T-helper 9 cell (primary cell): ENCODE data around the gene PLD3.
"Not testable (repeated sequence)": the region's sequence is repeated elsewhere in the genome, so short reads cannot be mapped to it uniquely, and the experiment has no call there.

Source experiments
- DNase-seq: peaks from one replicate; pipeline ENCODE4 v3.0.0-alpha.2; 2020

The PLD3 gene

GRCh38 chr19:40365613-40366401, 17.3 kb downstream of the PLD3 start:
- peak; percentile 18 for DNase-seq

DNA sequence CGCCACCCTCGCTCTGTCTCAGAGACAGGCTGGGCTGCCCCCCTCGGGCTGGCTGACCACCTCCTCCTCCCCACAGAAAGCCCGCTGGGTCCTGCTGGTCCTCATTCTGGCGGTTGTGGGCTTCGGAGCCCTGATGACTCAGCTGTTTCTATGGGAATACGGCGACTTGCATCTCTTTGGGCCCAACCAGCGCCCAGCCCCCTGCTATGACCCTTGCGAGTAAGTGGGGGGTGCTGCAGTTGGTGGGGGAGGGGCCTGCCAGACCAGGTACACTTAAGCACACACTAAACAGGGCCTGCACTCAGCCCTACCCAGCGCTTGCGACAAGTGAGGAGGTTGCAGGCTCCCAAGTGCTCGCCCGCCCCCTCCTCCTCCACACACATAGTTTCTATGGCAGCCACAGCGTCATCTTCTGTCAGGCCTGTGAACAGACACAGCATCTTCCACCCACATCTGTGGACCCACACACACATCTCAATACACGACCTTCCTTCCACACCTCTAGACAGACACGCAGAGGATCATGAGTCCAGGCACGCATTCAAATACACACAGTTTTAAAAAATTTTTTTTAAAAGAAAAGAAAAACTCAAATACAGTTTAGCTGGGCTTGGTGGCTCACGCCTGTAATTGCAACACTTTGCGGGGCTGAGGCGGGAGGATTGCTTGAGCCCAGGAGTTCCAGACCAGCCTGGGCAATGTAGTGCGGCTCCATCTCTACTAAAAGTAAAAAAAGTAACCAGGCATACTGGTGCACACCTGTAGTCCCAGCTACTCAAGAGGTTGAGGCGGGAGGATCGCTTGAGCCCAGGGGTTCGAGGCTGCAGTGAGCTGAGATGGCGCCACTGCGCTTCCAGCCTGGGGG, 18.4 kb downstream of the PLD3 start:
- DNase-seq = no peak

- no peak for DNase-seq
These were observed 19.3 kb downstream of the PLD3 start for GRCh38 chr19:40367577-40368434.

- no peak for DNase-seq
These were observed 21.3 kb downstream of the PLD3 start for GRCh38 chr19:40369797-40370196.

DNA sequence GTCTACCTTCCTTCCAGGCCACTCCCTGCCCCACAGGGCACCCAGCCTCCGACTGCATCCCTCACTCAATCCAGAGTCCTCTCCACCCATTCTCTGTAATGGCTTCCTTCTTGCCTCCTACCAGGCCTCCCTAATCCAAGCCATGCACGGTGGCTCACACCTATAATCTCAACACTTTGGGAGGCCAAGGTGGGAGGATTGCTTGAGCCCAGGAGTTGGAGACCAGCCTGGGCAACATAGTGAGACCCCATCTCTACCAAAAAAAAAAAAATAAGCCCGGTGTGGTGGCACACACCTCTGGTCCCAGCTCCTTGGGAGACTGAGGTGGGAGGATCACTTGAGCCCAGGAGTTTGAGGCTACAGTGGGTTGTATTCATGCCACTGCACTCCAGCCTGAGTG, 21.8 kb downstream of the PLD3 start:
- not testable (repeated sequence) for DNase-seq

DNA sequence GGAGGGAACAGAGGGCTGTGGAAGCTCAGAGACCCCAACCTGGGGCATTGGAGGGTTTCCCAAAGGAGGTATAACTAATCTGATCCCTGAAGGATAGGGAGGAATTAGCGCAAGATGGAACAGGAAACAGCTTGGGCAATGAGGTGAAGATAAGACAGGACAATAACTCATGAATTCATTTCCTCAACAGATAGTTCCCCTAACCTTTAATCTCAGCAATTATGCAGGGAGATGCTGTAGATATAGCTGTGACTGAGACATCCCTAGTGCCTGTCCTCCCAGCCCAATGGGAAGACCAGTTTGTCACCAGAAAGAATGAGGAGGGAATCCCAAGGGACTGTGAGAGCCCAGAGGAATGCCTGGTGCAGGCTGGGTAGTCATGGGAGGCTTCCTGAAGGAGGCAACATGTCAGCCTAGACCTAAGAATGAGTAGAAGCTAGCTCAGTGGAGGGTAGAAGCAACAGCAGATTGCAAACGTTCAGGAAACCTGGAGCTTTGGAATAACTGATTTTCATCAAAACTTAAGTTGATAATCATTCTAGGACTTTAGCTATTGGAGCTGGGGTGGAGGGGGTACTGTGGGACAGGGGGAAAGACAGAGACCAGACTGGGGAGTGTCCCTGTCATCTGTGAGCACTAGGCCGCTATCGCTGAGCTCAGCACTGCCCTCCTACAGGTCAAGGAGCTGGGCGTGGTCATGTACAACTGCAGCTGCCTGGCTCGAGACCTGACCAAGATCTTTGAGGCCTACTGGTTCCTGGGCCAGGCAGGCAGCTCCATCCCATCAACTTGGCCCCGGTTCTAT, 22.7 kb downstream of the PLD3 start:
- DNase-seq = no peak

DNA sequence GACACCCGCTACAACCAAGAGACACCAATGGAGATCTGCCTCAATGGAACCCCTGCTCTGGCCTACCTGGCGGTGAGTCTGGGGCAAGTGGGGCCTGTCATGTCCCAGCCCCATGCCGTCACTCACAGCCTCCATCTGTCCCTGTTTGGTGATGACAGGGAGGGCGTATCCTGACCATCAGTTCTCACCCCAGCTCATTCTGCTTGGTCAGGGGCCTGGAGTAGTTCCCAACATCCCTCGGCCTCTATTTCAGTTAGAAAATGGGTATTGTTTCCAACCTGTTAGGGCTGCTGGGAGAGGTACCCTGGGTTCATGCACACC, 23.3 kb downstream of the PLD3 start:
- DNase-seq = no peak

- no peak for DNase-seq
These were observed 25.6 kb downstream of the PLD3 start for GRCh38 chr19:40374084-40374483.

DNA sequence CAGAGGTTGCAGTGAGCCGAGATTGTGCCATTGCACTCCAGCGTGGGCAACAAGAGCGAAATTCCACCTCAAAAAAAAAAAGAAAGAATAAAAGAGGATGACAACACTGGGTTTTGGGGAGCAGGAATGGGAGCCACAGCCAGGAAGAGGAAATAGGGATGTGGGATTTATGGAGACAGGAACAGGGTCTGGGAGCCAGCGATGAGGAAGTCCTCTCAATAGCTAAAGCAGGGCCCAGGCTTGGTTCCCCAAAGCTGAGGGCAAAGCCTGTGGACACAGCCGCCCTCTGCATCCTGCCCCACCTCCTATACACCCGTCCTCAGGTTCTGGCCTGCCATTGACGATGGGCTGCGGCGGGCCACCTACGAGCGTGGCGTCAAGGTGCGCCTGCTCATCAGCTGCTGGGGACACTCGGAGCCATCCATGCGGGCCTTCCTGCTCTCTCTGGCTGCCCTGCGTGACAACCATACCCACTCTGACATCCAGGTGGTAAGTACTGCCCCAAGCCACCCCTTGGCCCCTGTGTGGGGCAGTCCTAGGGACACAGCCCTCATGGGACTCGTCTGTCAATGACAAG, 27.9 kb downstream of the PLD3 start:
- DNase-seq = no peak

GRCh38 chr19:40377876-40378385, 29.4 kb downstream of the PLD3 start:
- no peak for DNase-seq

GRCh38 chr19:40378509-40378908, 30.0 kb downstream of the PLD3 start:
- DNase-seq = no peak

- DNase-seq = no peak
These were observed 31.1 kb downstream of the PLD3 start for GRCh38 chr19:40379446-40380198.

DNA sequence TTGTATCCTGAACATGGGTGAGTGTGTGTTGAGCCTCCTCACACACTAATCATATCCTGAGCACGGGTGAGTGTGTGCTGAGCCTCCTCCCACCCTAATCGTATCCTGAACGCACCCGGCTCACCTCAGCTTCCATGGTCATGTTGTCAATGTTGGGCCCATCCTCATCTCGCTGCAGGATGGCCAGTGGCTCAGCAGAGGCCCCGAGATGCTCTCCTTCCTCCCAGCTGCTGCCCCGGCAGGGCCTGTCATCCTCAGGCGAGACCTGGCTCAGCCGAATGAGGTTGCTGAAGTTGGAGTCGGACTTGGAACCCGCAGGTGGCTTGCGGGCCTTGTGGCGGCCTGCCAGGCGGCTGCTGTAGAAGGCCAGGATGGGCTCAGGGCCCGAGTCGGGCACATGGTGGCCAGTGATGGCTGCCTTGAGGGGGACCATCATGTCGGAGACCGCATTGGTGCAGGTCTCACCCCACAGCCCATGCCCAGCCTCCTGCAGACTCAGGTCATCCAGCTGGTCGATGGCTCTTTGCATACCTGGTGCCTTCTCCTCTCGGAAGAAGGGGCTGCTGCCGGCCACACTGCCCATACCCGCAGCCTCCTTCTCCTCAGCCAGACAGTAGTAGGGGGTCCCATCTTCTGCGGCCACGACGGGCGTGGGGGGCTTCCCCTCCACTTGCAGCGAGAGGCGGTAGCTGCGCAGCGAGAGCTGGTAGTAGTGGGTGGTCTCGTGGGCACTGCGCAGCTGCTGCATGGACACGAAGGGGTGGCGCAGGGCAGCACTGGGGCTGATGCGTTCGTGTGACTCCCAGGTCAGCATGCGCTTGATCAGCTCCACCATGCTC, 31.9 kb downstream of the PLD3 start:
- no peak for DNase-seq

DNA sequence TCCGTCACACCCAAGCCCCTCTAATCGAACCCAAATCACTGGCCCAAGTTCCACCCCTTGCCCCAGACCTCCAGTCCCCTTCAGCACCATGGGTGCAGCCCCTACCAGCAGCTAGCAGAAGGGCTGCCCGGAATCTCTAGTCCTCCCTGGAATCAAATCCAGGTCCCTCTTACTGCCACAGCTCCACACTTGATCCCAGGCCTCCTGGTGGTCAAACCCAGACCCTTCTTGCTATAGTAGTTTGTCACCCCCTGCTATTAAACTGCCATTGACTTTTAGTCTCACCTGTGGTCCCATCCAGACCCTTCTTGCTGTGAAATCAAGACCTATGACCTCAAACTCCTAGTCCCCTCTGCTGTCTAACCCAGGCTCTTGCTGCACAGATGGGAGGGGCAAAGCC, 32.8 kb downstream of the PLD3 start:
- DNase-seq = no peak

DNA sequence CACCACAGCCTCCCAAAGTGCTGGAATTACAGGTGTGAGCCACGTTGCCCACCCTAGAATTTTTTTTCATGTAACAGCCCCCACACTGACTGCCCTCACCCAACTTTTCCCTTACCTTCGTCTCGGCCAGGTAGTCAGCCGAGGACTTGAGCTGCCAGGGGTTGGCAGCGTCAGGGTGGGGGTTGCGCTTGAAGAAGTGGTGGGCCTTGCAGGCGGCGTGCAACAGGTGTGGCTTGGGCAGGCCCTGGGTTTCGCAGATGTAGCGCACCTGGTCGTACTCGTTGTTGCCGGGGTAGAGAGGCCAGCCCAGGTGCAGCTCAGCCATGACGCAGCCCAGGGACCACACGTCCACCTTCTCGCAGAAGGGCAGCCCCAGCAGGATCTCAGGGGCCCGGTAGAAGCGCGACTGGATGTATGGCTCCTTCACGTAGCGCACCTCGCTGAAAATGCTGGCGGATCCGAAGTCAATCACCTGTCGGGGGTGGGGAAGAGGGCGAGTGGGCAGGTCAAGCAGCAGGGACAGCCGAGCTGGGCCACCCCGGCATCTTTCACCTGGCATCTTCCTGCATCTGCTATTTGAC, 35.3 kb downstream of the PLD3 start:
- no peak for DNase-seq

DNA sequence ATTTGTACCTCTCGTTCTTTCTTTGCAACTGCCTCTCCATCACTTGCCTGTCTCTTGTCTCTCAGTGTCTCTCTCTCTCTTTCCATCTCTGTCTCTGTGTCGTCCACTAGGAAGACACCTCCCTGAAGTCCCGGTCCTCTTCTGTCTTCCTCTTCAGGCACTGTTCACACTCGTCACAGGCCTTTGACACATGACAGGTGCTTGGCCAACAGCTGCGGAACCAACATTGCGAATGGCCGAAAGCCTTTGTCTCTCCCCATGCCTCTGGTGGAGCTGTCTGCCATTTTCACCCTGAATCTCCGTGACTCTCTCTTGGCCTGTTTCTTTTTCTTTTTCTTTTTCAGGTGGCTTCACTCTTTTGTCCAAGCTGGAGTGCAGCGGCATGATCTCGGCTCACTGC, 38.7 kb downstream of the PLD3 start:
- DNase-seq = no peak

GRCh38 chr19:40388481-40388880, 40.0 kb downstream of the PLD3 start:
- no peak for DNase-seq

GRCh38 chr19:40389404-40390083, 41.0 kb downstream of the PLD3 start:
- DNase-seq = no peak
